OCI-LY1 (cell line): ENCODE results near the gene ZBTB3.

Experiments used
- EZH2 ChIP-seq: fragments of 200-600 bp; sonication (generic), shearing (Covaris generic); IDR thresholded peaks from 2 replicates; pipeline ENCODE4 v1.8.0; 2017; ENCODE audit warnings: borderline replicate concordance, mixed run types, mild to moderate bottlenecking, antibody characterized with exemption, low read length, moderate library complexity, mixed read lengths
- TF ChIP-seq, protein P1 (sequence below): fragments of 200-600 bp; sonication (generic), shearing (Covaris generic); IDR thresholded peaks from 2 replicates; pipeline ENCODE4 v1.5.1; 2017; ENCODE audit warnings: mild to moderate bottlenecking, antibody characterized with exemption, low read length, moderate library complexity, mixed read lengths

DNA sequence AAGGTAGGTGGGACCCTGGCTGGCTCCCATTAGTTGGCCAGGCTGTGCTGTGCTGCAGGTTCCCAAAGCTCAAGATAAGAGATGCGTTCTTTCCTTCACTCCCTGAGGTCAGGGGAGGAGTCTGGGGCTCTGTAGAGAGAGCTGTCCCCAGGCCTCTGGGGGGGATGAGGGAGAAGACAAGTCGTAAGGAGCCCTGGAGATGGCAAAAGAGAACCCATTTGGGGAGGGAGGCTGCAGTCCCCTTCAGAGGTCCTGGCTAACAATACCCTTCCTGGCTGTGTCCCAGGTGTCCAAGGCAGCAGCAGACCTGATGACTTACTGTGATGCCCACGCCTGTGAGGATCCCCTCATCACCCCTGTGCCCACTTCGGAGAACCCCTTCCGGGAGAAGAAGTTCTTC is 45.6 kb downstream of the ZBTB3 start:
- TF ChIP-seq, protein P1, sequence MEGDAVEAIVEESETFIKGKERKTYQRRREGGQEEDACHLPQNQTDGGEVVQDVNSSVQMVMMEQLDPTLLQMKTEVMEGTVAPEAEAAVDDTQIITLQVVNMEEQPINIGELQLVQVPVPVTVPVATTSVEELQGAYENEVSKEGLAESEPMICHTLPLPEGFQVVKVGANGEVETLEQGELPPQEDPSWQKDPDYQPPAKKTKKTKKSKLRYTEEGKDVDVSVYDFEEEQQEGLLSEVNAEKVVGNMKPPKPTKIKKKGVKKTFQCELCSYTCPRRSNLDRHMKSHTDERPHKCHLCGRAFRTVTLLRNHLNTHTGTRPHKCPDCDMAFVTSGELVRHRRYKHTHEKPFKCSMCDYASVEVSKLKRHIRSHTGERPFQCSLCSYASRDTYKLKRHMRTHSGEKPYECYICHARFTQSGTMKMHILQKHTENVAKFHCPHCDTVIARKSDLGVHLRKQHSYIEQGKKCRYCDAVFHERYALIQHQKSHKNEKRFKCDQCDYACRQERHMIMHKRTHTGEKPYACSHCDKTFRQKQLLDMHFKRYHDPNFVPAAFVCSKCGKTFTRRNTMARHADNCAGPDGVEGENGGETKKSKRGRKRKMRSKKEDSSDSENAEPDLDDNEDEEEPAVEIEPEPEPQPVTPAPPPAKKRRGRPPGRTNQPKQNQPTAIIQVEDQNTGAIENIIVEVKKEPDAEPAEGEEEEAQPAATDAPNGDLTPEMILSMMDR: no peak
- TF ChIP-seq EZH2: no peak
